GM18873 (cell line): ENCODE measurements around the gene FOCAD.

Source experiments
- ATAC-seq: cut with Tn5 transposase; IDR thresholded peaks from one replicate; pipeline ENCODE4 v1.9.1; 2021; ENCODE audit warnings: mild to moderate bottlenecking, moderate library complexity, moderate number of reproducible peaks; ENCODE audit not compliant: unreplicated experiment, low FRiP score

Gene FOCAD

DNA sequence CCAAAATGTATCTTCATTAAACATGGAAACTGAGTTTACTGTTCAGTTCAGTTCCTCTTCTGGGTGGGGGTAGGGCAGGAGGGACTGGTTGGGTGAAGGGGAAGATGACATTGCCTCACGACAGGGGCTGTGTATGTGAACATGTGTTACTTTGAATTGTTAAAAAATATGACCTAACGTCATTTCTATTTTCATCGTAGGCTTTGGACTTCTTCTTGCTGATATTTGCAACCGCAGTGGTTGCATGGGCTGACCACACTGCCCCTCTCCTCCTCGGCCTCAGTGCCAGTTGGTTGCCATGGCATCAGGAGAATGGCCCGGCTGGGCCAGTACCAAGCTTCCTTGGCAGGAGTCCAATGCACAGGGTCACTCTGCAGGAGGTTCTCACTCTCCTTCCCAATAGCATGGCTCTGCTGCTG is 305.9 kb downstream of the FOCAD start:
- no peak for ATAC-seq

DNA sequence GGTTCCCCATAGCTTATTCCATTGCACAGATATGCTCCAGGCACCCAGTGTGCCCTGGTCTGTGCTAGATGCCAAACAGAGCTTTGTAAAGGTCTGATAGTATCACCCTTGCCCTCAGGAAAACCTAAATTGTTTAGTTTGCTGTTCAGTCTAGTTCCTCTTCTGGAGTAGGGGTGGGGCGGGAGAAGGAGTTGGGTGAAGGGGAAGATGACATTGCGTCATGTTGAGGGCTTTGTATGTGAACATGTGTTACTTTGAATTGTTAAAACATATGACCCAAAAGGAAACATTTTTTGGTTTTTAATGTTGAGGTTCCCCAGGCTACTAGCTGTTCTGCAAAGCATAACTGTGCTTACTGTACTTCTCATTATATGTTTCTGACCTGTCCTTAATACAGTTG is 306.8 kb downstream of the FOCAD start:
- no peak for ATAC-seq

DNA sequence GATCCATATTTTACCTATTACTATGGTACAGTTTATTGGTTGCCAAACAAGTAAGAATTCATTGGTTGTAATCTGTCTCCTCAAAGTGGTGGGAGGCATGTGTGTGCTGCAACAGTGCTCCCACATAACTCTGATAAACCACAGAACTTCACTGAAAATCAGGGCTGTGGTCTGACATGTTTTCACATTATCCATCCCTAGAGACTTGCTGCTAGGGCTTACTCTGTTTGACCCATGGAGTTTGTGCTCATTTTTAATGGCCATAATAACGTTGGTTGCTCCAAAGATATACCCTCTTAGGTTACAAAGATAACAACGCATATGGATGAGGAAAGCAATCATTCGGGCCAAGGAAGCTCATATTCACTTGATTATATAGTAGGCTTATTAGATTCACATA is 310.4 kb downstream of the FOCAD start:
- ATAC-seq, result no peak

DNA sequence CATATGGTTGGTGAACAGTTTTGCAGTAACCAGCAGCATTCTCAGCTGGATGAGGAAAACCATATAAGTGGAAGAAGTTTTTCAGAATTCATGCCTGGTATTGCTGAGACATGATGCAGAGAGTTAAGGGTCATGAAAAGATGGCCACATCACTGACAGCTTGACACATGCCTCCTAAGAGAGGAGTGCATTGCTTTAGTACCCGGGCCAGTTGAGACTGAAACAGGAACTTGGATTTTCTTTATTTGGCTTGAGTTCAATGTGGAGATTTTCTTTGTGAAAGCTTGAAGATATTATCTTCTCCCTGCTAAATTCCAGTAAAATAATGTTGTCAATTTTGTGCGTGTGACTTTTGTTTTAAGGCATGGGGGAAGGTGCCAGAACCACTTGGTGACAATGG is 311.6 kb downstream of the FOCAD start:
- no peak for ATAC-seq

DNA sequence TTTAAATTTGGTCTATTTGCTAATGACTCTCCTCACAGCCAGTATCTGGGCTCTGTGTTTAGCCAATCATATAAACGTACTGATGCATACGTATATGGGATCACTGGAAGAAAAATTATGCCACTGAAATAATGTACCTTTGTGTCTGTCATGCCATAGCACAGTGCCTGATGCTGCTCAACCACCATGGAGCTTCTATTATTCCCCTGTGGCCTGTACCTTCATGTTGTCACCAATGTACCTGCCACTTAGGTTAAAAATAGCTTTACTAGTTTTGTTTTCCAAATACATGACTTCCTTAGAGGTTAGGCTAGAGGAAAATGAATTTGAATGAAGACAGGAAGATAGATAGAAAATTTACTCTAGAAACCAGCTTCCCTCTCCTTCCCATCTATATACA is 312.8 kb downstream of the FOCAD start:
- ATAC-seq, result no peak

DNA sequence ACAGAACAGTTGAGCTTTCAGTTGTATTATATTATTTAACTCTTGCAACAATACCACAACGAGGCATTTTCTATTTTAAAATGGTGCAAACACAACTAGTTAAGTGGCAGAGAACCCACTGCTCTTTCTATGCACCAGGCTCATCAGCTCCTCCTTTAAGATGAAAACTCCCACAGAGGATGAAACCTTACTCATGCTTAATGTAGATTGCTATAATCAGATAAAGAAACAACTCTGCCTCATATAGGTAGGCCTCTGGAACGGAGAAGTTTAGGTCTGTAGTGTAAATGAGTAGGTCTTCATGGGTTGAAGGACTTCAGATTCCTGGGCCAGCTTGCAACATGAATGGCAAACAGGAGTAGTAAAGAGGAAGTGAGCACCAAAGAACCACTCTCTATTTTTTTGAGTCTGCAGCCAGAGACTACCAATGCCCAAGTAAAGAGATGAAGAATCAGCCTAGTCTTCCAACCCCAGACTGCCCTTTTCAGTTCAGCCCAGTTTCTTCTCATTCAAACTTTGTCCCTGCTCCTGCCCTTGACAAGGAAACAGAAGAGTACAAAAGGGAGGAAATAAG is 313.5 kb downstream of the FOCAD start:
- ATAC-seq, result peak; percentile 80

DNA sequence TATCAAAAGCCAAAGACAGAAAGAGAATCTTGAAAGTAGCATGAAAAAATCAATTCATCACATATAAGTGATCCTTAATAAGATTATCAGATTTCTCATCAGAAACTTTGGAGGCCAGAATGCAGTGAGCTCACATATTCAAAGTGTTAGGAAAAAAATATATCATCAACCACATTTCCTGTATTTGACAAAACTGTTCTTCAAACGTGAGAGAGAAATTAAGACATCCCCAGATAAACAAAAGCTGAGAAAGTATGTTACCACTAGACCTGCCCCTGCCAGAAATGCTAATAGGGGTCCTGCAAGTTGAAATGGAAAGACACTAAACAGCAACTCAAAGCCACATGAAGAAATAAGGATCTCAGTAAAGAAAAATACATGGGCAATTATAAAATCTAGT is 317.5 kb downstream of the FOCAD start:
- ATAC-seq, result no peak

DNA sequence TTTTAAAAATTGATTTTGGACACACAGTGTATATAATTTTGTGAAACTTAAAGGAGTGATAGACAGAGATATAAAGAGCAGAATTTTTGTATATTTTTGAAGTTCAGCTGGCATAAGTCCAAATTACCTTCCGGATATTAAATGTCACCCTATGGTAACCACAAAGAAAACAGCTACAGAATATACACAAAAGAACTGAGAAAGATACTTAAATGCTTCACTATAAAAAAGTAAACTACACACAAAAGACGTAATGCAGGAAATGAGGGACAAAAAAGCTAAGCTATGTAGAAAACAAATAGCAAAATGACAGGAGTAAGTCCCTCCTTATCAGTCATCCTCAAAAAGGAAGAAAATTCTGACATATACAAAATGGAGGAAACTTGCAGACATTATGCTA is 318.0 kb downstream of the FOCAD start:
- no peak for ATAC-seq

DNA sequence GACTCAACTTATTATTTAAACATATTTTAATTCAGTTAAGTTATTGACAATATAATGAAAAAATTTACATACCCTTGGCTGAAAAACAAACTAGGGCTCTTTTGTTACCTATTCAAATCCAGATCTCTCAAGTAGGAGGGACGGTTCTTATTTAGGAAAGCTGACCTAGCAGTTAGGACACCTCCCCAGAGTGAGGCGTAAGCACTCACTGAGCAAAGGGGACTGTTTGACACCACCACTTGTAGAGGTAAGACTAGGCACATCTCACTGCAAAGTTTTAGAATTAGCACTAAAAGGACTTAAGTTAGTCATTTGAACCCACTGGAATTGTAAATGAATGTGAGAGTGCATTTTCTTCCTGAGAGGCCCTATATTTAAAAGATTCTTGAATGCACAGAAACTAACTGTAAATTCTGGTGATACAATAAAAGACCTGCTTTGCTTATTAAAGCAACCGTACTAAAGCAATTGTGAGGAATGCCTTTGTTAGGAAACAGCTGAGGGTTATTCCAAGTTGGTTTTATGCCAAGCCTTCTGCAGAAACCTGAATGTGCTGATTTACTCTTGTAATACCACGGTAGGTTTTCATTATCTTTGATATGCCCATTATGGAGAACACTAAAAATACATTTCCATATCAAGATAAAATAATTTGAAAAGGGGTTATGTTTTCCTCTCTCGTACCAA is 331.2 kb downstream of the FOCAD start:
- ATAC-seq, result no peak

DNA sequence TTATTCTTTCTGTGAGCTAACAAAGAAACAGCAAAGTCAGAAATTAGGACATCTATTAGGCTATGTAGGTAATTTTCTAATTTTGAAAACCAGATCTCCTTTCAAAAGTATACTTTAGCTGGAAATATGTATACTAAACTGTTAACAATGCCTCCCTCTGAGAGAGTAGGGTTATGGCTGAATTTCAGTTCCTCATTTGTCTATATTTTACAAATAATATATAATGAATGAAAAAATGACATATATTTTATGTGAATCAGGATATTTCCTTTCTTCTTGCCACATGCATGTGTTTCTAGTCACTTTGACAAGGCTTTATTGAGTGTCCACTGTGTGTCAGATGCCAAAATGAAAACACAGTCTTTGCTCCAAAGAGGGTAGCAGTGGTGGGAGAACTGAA is 331.9 kb downstream of the FOCAD start:
- ATAC-seq, result no peak

DNA sequence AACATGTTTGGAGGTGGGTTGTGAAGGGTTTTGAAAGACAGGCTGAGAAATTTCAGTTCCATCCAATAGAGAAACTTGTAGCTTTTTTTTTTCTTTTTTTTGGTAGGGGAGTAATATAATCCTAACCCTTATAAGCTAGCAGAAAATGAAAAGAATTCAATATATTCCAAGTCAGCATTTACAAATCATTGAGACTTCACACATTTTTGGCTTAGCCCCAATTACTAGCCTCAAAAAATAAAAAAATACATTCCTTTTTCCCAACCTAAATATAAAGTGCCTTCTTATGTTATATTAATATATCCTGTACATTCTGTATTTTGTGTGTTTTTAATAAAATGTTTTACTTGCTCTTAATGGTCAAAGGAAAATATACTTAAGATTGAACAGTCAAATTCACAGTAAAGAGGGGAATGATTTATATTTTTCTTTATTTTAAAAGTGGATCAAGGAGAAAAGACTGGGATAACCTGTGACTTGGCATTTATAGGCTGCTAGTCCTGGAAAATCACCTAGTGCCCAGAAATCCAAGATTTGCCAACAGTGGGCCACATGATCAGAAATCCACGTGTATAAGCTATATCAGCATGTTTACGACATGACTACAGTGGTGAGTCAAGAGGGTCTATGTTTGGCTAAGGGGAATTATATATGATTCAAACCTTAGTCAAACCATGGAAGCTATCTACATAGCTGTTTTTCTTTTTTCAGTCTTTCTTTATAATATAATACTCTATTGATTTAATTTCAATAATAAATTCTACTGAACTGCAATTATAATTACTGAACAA is 332.8 kb downstream of the FOCAD start:
- ATAC-seq, result no peak

DNA sequence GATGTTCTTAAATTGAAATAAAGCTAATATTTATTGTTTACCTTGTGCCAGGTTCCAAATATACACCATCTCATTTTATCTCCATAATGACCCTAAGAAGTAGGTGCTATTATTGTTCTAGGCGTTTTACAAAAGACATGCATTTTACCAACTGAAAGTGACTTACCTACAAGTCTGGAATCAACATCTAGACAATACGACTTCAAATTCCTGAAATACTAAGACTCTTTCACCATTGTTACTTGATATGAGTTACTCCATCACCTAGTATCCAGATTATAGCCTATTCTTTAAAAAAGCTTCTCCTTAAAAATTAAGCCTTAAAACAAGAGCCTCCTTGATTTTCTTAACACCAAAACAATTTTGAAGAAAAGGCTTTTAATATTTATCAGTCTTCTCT is 334.1 kb downstream of the FOCAD start:
- no peak for ATAC-seq

DNA sequence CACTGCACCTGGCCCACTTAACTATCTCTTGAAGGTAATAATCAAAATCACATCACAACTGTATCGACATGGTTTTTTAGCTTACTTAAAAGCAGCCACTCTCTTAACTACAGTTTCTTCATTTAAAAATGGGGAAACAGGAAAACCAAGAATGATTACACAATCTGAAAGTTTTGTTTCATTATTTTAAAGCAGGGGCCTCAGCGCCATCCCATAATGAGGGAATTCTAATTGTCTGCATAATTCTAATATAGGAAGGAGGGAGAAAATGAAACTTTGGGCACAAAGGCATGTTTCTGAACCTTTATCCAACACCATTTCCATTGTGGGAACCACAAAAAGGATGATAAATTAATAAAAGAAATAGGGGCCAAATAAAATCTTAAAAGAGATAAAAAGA is 339.8 kb downstream of the FOCAD start:
- no peak for ATAC-seq

DNA sequence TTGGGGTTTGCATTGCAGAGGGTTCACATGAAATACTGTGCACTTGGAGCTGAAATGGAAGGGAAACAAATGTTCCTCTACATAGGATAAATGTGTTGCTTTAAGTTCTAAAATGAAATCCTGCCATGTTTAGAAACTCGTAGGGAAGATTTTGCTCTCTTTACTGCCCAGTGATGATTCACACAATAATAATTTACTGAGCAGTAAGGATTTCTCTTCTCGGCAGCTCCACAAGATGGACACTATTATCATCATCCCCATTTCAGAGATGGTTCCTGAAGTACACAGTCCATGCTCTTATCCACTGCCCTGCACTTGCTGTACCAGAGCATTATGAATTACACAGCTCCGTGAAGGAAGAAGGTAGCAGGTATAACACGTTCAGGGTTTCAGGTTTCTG is 343.2 kb downstream of the FOCAD start:
- ATAC-seq, result no peak

DNA sequence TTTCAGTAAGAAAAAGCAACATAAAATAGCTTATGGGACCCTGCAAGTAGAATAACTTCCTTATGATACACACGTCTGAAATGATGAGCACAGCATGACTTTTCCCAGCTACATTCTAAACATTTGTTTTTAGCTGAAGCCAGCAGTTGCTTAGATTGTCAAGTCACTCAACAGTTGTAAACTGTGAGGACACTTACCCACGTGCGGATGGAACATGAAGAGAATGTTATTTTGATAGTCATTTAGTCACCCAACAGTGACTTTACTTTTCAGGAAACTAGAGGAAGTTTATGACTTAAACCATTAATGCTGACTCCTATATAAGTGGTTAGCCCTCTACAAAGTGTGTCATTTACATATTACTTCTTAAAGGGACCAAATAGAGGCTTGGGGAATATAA is 344.4 kb downstream of the FOCAD start:
- no peak for ATAC-seq

DNA sequence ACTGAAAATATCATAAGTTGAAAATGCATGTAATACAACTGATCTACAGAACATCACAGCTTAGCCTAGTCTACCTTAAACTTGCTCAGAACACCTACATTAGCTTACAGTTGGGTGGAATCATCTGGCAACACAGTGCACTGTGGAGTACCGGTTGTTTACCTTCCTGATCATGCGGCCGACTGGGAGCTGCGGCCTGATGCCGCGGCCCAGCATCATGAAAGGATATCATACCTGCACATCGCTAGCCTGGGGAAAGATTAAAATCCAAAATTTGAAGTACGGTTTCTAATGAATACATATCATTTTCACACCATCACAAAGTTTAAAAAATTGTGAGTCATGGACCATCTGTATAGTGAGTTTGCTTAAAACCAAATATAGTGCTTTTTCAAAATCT is 345.6 kb downstream of the FOCAD start:
- no peak for ATAC-seq

DNA sequence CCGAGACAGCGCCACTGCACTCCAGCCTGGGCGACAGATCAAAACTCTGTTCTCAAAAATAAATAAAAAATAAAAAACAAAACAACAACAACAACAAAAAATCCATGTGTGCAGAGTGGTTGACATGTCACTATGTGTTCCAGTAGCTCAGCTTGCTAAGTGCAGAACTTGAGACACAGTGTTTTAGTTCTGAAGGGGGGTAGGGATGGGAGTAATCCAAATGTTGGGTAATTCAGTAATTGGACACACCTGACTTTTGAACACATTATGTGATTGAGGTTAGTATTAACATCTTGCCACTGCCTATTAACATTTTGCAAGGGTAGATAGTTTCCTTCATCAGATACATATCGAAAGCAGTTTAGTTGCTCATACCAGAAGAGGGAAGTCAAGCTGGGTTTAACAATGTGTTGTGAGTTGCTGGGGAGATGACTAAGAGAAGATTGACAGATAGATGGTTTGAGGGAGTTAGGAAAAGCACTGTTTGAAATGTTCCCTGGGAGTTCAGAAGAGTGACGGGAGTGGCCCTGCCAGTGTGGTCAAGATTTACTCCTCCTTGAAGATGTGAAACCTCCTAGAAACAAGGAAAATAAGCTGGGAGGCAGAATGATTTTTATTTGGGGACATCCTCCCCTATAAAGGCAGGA is 346.5 kb downstream of the FOCAD start:
- ATAC-seq, result peak; percentile 85

DNA sequence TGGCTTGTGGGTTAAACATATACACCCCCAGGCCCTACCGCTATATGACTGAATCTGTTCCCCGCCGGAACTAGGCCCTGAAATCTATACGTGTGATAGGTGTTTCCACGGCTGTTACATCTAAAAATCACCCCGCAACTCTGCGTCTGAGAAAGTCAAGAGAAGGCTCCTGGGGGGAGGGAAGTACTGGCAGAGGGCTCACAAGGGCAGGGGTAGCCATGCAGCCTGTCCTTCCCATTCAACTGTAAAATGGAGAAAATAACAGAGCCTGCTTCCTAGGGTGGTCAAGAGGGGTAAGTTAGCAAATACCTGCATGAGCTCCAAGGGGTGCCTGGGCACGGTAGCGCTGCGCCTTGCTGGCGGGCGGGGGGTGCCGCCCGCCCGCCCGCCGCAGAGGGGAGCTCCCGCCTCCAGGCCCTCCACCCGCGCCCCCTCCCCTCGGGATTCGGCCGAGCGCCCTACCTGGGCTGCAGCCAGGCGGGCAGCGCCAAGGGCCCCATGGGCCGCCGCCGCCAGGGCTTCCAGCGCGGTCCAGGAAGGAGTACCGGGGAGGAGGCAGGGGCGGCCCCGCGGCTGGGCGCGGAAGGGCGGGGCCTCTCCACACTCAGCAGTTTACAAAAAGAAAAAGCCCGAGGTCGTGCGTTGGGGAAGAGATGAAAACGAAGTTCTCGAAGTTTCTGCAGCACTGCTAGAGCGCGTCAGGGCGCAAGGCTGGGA is 347.2 kb downstream of the FOCAD start, which contains the start of gene HACD4:
Gene HACD4 (minus strand): TSS at position 550 of the 717 bp plus-strand sequence. CDS start 50 bp downstream, at position 500.
- peak; percentile 62 for ATAC-seq

DNA sequence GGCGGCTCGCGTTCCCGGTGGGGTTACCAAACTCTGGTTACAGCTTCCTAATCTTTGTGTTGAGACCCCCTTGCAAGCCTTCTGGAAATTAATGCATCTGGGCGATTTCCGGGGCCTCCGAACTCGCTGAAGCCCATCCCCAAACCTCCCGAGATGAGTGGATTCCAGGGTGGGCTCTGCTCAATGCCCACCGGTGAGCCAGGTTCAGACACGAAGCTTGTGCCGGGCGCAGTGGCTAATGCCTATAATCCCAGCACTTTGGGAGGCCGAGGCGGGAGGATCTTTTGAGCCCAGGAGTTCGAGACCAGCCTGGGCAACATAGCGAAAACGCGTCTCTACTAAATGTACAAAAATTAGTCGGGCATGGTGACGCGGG is 347.7 kb downstream of the FOCAD start:
- no peak for ATAC-seq

DNA sequence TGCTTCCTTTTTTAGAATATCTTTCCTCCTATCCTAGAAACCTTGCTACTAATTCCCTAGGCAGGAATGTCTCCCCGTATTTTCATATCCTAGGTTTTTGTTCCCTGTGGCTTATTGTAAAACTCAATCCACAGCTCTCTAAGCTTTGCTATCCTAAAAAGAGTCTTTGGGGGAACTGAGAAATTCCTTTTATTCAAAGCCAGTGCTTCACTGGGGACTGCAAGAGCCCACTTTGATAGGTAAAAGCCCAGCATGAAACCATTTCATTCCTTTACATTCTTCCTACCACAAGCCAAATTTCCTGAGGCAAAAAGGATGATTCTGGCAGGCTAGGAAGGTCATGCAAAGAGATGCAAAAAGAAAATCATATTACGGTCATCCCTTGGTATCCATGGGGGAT is 353.2 kb downstream of the FOCAD start:
- ATAC-seq, result no peak

DNA sequence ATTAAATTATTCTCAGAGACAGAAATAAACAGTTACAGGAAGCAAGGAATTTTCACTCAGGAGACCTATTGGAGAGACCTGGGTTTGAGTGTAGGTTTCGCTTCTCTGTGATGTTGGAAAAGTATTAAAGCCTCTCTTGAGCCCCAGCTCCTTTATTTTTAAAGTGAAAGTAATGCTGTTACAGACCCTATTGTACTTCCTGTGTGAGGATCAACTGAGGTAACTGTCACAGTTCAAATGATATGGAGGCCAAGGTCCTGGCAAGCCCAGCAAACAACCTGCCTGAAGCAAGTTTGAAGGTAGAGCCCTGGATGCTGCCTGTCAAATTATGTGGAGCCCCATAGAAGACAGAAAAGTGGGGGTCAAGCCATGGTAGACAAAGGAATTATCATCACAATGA is 355.2 kb downstream of the FOCAD start:
- no peak for ATAC-seq
